Inflammatory macrophage treated with lipopolysaccharide for 1 hour (primary cell): Measurements from ENCODE around the gene FADS2.

ENCODE experiments used
- DNase-seq, 2 donors: peaks; one replicate each; pipeline ENCODE4 v3.0.0-alpha.2; 2020 to 2022

The FADS2 gene

DNA sequence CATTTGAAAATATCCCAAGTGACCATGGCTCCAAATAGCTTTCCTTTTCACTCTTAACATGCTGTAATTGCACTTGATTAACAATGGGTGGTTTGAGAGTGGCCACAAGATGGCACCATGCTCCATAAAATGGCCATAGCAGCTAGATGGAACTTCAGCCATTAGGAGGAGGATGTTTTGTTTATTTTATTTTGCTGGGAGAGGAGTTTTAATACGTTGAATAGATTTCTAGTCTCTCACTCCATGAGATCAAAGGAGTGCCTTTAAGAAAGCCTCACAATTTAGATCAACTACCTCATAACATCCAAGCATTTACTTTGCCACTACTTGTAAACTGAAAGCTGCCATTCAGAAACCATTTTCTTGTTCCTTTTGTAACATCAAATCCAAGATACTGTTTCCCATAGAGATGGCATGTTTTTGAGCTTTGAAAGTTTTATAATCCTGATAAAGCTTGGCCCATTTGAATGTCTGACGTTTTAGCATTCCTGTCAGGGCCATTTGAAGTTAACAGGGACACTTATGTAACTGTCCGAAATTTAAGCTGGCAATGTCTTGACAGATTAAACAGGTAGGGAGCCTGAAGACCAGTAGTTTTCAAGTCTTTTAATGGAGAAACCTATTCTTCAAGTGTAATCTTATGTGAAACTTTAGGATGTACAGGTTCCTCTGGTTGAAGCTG is 30.7 kb upstream of the FADS2 start:
- DNase-seq, result peak; percentile 51 to 90

- DNase-seq, result no peak
These were observed 28.3 kb upstream of the FADS2 start for GRCh38 chr11:61799665-61800284.

GRCh38 chr11:61800331-61801281 is 27.5 kb upstream of the FADS2 start:
- DNase-seq, result no peak

GRCh38 chr11:61802605-61803004 is 25.5 kb upstream of the FADS2 start:
- DNase-seq, result no peak

- DNase-seq, result no peak
These were observed 24.0 kb upstream of the FADS2 start for GRCh38 chr11:61803889-61804647.

GRCh38 chr11:61805146-61805545 is 23.0 kb upstream of the FADS2 start:
- no peak for DNase-seq

GRCh38 chr11:61806785-61807184 is 21.3 kb upstream of the FADS2 start:
- no peak for DNase-seq

DNA sequence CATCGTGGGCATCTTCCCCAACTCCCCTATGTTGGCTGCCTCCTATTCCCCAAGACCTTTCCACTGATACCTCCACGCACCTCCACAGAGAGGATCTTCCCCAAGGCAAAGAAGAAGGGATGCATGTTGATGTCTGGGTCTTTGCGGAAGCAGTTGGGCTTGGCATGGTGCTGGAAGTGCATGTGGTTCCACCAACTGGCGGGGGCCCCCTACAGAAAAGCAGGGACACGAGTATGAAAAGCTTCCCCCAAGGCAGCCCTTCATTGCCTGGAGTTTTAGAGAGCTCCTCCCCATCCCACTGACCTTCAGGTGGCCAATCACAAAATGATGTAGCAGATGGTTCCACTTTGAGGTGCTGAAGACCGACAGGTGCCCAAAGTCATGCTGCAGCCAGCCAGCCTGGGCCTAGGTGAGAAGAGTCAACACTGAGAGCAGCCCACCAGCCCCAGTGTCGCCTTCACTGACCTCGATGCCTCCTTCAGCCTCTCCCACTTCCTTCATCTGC is 17.4 kb upstream of the FADS2 start:
- no peak for DNase-seq

DNA sequence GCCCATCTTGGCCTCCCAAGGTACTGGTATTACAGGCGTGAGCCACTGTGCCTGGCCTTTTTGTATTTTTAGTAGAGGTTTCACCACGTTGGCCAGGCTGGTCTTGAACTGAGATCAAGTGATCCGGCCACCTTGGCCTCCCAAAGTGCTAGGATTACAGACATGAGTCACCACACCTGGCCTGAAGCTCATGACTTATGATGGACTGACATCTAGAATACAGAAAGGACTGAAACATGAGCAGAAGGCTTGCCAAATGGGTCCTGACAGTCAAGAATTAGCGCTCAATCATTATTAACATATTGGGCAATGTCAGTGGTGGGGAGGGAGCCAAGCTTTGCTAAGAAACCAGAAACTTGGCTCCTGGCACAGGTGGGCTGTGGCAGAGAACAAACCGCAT is 16.3 kb upstream of the FADS2 start:
- no peak for DNase-seq

DNA sequence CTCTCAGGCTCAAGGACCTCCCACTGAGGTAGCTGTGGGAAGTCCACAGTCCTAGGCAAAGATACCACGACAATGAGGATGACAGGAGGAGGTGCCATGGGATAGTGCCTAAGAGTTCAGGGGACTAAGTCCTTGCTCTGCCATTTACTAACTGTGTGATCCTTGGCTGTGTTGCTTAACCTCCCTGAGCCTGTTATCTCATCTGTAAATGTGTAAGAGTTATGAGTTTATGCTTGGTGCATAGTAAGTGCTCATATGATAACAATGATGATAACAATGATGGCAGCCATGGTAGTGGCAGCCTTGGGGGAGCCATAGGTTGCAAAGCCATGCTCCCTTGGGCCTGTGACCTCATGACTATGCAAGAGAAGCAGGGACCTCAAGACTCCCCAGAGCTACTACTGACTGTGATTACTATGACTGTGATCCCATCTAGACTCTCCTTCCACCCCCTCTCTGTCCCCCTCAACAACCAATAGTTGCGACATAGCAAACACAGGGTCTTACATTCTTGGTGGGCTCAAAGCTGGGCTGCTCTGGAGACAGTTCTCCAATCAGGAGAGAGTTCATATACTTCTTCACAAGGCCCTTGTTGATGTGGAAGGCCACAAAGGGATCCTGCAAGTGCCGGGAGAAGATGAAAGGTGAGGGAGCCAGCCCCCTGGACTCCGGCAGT is 15.2 kb upstream of the FADS2 start:
- no peak for DNase-seq

DNA sequence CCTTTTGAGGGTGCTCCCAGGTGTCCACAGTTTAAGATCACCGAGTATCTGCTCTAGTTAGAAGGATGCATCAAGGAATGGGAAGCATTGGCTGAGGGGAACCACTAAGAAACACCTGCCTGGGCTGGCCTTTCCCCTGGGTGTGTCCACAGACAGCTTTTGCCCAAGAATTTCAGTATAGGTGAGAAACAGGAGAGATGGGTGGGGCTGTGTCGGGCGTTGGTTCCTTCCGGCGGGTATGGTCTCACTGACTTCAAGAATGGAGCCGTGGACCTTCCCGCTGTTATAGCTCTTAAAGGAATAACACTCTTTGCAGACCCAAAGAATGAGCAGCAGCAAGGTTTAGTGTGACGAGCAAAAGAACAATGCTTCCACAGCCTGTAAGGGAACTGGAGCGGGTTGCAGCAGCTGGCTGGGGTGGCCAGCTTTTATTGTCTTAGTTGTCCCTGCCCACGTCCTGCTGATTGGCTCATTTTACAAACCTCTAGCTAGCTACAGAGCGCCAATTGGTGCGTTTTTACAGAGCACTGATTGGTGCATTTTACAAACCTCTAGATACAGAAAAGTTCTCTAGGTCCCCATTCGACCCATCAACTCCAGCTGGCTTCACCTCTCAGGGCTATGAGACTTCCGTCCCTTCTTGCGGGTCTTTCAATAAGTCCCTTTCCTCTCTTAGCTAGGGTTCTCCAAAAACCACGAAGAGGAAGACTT is 13.7 kb upstream of the FADS2 start:
- DNase-seq, result peak; percentile 71 to 77

- peak; percentile 98 to 99 for DNase-seq
These were observed 12.9 kb upstream of the FADS2 start for GRCh38 chr11:61814958-61815789.

- peak; percentile 18 to 30 for DNase-seq
These were observed 12.0 kb upstream of the FADS2 start for GRCh38 chr11:61815790-61816735.

DNA sequence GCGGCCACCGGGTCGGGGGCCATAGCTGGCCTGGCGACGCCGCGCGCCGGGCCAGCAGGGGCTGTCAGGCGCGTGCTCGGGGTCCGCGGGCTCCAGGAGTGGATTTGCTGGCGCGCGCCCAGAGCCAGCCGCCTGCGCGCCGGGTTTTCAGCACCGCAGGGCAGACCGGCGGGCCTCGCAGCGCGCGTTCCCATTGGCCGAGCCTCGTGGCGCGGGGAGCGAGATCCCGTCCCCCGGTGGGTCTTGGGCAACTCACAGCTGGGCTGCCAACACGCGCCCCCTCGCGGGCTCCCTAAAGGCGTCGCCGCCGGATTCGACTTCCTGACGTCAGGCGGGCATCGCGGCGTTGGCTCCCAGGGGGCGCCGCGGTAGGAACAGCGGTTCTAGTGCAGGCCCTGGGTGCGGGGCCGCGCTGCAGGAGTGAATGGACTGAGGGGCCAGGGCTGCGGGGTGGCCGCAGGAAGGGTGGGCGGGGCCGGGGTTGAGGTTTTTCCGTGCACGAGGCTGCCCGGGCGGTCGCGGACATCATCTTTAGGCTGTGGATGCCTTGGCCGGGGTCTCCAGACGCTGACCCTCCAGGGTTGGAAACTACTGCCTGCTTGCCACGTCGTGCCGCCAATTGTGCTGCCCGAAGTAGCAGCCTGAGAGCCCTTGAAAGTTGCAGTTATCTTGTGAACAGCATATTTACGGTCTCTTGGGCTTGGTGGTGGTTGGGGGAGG is 11.2 kb upstream of the FADS2 start, which contains the start of gene FADS1:
Gene FADS1, minus strand, starts transcription at position 268 of the 720 bp plus-strand sequence. Its CDS starts 74 bp downstream, at position 194.
- DNase-seq, result peak; percentile 95 to 97

- DNase-seq, result no peak
These were observed 10.5 kb upstream of the FADS2 start for GRCh38 chr11:61817471-61818202.

DNA sequence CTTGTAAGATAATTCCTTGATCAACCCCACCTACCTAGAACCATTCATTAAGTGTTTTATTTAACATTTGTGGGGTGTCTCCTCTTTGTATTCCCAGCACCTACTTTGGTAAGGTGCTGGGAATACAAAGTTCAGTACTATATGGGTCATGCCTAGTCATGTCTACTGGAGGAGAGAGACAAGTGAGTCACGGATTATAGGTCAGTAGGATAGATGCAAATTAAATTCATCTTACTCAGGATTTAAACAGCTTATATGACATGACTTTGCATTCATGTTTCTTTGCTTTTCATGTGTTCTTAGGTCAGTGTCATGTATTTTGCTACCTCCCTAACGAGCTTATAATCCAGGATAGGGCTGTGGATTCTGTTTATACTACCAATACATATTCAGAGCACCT is 7.9 kb upstream of the FADS2 start:
- no peak for DNase-seq

- DNase-seq, result peak; percentile 58 to 62
These were observed 1.1 kb upstream of the FADS2 start for GRCh38 chr11:61826930-61827570.
